Measurements from ENCODE around the gene RHBDL1. TPM values are rescaled to one million over a fixed set of nuclear protein-coding genes. Genes with fewer than 3 reads are reported as not detected.

The RHBDL1 gene
- total and polyA plus RNA-seq, 9 of the 15 experiments (the other 6 are each of a cell fraction or from before 2014, with no cell fraction given) = 0.03 to 5.6 (median 1.3) TPM; not detected in 1

DNA sequence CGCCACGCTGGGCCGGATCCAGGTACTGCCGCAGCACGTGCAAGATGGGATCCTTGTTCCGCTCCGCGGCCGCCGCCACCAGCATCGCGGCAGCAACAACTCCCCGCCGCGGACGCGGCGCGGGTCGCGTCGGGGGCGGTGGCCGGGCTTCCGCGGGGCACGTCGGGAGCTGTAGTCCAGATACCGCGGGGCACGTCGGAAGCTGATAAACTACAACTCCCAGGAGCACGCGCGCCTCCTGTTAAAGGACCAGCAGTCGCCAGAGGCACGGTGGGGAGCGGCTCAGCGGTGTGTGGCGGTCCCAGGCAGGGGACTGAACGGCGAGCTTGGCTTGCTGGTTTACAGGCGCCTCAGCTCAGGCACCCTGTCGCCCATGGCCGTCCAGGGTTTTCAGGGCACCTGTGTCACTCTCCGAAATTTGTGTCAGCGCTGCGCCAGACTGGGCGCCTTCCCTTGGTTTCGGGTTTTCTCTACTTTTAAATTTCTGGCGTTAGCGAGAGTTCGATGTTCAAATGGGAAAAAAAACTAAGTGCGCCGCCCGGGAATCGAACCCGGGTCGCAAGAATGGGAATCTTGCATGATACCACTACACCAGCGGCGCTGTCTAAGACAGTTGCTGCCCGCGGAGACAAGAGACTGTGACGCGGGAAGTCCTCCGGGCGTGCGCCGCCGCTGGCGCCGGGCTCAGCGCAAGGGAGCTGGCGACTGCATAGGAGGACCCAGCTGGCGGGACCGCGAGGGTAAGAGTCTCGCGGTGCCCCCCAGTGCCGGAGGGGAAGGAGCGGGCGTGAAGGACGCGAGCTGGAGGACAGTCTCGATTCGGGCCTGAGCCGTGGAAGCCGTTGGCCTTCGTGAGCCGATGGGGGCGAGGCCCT lies 39.0 kb upstream of the RHBDL1 start, which contains the start of gene METTL26 (continued):
- TF ChIP-seq, protein P1, sequence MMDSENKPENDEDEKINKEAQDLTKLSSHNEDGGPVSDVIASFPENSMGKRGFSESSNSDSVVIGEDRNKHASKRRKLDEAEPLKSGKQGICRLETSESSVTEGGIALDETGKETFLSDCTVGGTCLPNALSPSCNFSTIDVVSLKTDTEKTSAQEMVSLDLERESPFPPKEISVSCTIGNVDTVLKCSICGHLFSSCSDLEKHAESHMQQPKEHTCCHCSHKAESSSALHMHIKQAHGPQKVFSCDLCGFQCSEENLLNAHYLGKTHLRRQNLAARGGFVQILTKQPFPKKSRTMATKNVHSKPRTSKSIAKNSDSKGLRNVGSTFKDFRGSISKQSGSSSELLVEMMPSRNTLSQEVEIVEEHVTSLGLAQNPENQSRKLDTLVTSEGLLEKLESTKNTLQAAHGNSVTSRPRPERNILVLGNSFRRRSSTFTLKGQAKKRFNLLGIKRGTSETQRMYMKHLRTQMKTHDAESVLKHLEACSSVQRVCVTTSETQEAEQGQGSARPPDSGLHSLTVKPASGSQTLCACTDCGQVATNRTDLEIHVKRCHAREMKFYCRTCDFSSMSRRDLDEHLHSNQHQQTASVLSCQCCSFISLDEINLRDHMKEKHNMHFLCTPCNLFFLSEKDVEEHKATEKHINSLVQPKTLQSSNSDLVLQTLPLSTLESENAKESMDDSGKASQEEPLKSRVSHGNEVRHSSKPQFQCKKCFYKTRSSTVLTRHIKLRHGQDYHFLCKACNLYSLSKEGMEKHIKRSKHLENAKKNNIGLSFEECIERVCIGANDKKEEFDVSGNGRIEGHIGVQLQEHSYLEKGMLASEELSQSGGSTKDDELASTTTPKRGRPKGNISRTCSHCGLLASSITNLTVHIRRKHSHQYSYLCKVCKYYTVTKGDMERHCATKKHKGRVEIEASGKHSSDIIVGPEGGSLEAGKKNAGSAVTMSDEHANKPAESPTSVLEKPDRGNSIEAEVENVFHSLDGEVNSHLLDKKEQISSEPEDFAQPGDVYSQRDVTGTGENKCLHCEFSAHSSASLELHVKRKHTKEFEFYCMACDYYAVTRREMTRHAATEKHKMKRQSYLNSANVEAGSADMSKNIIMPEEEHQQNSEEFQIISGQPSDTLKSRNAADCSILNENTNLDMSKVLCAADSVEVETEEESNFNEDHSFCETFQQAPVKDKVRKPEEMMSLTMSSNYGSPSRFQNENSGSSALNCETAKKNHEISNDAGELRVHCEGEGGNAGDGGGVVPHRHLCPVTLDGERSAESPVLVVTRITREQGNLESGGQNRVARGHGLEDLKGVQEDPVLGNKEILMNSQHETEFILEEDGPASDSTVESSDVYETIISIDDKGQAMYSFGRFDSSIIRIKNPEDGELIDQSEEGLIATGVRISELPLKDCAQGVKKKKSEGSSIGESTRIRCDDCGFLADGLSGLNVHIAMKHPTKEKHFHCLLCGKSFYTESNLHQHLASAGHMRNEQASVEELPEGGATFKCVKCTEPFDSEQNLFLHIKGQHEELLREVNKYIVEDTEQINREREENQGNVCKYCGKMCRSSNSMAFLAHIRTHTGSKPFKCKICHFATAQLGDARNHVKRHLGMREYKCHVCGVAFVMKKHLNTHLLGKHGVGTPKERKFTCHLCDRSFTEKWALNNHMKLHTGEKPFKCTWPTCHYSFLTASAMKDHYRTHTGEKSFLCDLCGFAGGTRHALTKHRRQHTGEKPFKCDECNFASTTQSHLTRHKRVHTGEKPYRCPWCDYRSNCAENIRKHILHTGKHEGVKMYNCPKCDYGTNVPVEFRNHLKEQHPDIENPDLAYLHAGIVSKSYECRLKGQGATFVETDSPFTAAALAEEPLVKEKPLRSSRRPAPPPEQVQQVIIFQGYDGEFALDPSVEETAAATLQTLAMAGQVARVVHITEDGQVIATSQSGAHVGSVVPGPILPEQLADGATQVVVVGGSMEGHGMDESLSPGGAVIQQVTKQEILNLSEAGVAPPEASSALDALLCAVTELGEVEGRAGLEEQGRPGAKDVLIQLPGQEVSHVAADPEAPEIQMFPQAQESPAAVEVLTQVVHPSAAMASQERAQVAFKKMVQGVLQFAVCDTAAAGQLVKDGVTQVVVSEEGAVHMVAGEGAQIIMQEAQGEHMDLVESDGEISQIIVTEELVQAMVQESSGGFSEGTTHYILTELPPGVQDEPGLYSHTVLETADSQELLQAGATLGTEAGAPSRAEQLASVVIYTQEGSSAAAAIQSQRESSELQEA (IDR thresholded peaks at IDR 0.05; ENCODE audit: low read depth) = peak; percentile 81
- TF ChIP-seq CHD2 (IDR thresholded peaks at IDR 0.05; ENCODE audit: low read depth, low read length) (peak; percentile 85), KDM1A (IDR thresholded peaks at IDR 0.05) (no peak), ZNF133 (CRISPR knock-in tag; IDR thresholded peaks at IDR 0.05) (no peak), GATAD2A (IDR thresholded peaks at IDR 0.05) (no peak), ZBTB1 (CRISPR knock-in tag; IDR thresholded peaks at IDR 0.05; ENCODE audit: borderline replicate concordance, low read depth) (peak; percentile 92), HNRNPLL (IDR thresholded peaks at IDR 0.05; ENCODE audit: low read depth, low read length, poor library complexity, severe bottlenecking) (peak; percentile 72), PHF20 (IDR thresholded peaks at IDR 0.05; ENCODE audit: partially characterized antibody) (no peak), FOXP1 (CRISPR knock-in tag; IDR thresholded peaks at IDR 0.05) (peak; percentile 64; the same call in 1 of the 2 replicates), DMBX1 (CRISPR knock-in tag; IDR thresholded peaks at IDR 0.05; ENCODE audit: borderline replicate concordance) (peak; percentile 38; the same call in 1 of the 2 replicates), SUPT5H (IDR thresholded peaks at IDR 0.05) (peak; percentile 68), ZNF384 (IDR thresholded peaks at IDR 0.05; ENCODE audit: low read depth, low read length) (peak; percentile 47; the same call in 1 of the 2 replicates), CHCHD3 (CRISPR knock-in tag; IDR thresholded peaks at IDR 0.05) (no peak), ILF3 (IDR thresholded peaks at IDR 0.05; ENCODE audit: borderline replicate concordance) (peak; percentile 75; the same call in 1 of the 2 replicates), PHB (CRISPR knock-in tag; IDR thresholded peaks at IDR 0.05) (0 out of 2 replicates have a peak, but pooled peaks have one; percentile 13), ZNF445 (CRISPR knock-in tag; IDR thresholded peaks at IDR 0.05; ENCODE audit: low read depth) (no peak), ZNF766 (CRISPR knock-in tag; conservative IDR thresholded peaks at IDR 0.05) (peak; percentile 49)
- TF ChIP-seq, protein P2, sequence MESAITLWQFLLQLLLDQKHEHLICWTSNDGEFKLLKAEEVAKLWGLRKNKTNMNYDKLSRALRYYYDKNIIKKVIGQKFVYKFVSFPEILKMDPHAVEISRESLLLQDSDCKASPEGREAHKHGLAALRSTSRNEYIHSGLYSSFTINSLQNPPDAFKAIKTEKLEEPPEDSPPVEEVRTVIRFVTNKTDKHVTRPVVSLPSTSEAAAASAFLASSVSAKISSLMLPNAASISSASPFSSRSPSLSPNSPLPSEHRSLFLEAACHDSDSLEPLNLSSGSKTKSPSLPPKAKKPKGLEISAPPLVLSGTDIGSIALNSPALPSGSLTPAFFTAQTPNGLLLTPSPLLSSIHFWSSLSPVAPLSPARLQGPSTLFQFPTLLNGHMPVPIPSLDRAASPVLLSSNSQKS (CRISPR knock-in tag; IDR thresholded peaks at IDR 0.05) = no peak
- TF ChIP-seq, protein P3, sequence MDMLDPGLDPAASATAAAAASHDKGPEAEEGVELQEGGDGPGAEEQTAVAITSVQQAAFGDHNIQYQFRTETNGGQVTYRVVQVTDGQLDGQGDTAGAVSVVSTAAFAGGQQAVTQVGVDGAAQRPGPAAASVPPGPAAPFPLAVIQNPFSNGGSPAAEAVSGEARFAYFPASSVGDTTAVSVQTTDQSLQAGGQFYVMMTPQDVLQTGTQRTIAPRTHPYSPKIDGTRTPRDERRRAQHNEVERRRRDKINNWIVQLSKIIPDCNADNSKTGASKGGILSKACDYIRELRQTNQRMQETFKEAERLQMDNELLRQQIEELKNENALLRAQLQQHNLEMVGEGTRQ (CRISPR knock-in tag; IDR thresholded peaks at IDR 0.05) = no peak; the same call in 1 of the 2 replicates

Measured in K562 (cell line).